Activated CD8-positive, alpha-beta memory T cell treated with anti-CD3 and anti-CD28 coated beads for 4 hours (primary cell): ENCODE measurements around the gene MACROD2.
"Not testable (repeated sequence)": the region's sequence is repeated elsewhere in the genome, so short reads cannot be mapped to it uniquely, and the experiment has no call there.

Experiments used
- DNase-seq, 2 donors: peaks; one replicate each; pipeline ENCODE4 v3.0.0-alpha.2; 2020; ENCODE audit warnings: low read depth in 2 of 2

The MACROD2 gene

GRCh38 chr20:14266246-14266645 lies 270.9 kb downstream of the MACROD2 start:
- DNase-seq: no peak

DNA sequence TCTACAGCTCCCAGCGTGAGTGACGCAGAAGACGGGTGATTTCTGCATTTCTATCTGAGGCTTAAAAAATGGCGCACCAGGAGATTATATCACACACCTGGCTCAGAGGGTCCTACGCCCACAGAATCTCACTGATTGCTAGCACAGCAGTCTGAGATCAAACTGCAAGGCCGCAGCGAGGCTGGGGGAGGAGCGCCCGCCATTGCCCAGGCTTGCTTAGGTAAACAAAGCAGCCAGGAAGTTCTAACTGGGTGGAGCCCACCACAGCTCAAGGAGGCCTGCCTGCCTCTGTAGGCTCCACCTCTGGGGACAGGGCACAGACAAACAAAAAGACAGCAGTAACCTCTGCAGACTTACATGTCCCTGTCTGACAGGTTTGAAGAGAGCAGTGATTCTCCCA lies 275.4 kb downstream of the MACROD2 start:
- not testable (repeated sequence) for DNase-seq

GRCh38 chr20:14282140-14282539 lies 286.8 kb downstream of the MACROD2 start:
- no peak for DNase-seq

- DNase-seq: no peak
Observed at GRCh38 chr20:14284443-14284842, 289.1 kb downstream of the MACROD2 start.

DNA sequence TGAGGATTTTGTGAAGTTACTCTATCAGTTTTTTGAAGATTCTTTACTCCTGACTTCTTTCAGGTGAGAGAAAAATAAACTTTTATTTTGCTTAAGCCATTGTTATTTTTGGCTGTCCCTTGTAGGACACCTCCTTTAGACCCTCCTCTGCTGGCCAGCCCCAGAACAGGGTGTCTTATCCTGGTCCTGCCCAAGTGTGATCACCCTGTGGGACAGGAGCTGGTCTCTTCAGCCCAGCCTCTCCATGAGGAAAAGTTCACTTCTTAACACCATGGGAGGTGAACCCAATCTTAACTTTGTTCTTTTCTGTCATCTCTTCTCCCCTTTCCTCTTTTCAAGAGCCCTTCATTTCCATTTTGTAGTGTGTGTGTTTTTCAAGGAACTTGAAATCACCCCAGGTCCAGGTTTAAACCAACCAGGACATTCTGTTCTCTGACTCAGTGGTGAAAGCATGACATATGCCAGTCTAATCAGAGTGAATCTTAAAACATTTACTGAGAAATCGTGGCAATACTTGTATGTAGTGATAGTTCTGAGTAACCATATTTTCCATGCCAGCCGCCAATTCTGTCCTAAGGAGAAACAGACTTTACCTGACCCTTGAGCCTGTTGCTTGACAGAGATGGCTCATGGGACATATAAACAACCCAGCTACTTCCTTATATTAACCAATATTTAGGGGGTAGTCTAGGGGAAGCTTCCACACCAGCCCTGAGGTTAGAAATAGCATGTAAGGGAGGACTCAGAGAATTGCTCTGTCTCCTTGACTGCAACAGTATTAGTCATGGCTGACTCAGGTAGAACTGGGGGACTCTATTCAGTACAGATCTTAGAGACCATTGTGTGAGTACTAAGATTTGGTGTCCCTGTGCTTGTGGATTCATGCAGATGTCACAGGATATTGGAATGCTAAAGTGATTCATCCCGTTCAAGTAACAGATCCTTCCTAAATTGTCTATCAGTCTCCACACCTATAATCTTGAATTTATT lies 293.3 kb downstream of the MACROD2 start:
- no peak for DNase-seq

DNA sequence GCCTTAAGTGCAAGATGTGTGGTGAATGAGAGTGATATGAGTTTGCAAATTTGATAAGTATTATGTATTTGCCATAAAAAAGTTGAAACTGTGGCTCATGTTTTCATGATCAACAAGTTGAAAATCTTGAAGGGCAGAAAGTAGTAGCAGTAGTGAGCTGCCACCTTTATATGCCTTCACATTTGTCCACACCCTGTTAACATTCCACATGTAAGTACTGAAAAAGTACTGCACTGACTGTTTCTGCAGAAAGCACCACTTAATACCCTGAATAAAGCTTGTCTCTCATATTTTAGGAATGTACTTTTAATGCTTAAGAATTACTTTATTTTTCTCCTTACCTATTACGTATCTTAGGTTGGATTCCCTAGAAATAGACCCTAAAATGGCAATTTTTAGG lies 296.2 kb downstream of the MACROD2 start:
- no peak for DNase-seq

- no peak for DNase-seq
Observed at GRCh38 chr20:14295238-14295637, 299.9 kb downstream of the MACROD2 start.

DNA sequence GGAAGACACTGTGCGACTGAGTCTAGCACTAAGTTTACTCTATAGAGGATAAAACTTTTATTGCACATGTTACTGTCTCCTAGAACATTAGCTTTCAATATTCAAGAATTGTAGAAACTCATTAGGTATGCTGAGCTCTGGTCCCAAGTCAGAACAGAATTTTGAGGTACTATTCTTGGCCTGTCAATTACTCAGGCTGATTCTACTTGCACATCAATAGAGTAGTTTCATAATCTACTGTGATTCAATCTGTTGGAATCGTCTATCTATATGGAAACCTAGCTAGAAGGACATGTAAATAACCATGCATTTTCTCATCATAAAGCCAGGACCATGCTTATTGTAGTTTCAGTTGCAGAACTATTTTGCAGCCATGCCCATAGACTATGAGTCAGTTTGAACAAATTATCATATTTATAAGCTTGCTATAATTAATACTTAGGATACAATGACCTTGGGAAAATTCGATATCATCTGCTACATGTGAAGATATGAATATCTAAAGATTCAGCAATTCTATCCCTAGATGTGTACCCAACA lies 300.5 kb downstream of the MACROD2 start:
- no peak for DNase-seq

DNA sequence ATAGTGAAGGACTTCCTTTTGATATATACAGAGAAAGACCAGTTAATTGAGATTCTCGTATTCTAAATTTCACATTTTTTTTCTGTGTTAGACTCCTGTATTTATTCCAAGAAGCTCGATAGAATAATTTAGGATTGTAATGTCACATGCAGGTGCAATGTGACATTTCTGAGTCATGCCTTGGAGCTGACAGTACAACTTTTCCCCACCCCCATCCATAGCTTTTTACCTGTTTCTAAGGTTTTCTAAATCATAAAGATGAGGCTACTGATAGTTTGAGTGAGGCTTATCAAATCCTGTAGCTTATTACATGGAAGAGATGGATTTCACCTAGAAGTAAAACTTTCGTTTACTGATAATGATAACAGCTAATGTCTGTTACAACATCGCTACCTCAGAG lies 304.5 kb downstream of the MACROD2 start:
- DNase-seq: no peak

- DNase-seq: no peak
Observed at GRCh38 chr20:14303106-14303505, 307.8 kb downstream of the MACROD2 start.

DNA sequence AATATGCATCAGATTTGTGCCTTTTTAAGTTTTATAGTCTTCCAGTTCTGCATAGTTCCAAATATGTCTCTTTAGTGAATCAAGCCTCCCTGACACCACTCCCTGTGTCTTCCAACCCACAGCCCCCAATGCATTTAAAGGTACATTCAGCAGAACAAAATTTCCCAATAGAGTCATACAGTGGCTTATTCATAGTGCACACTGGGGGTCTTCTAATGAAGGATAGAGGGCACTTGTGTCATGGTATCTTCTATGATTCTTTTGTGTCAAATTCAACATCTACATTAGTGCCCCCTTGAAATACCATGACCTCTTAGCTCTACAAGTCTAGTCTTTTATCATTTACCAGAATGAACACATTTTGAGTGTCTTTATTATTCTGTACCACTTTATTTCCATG lies 308.3 kb downstream of the MACROD2 start:
- DNase-seq: no peak

GRCh38 chr20:14304472-14304871 lies 309.2 kb downstream of the MACROD2 start:
- no peak for DNase-seq

DNA sequence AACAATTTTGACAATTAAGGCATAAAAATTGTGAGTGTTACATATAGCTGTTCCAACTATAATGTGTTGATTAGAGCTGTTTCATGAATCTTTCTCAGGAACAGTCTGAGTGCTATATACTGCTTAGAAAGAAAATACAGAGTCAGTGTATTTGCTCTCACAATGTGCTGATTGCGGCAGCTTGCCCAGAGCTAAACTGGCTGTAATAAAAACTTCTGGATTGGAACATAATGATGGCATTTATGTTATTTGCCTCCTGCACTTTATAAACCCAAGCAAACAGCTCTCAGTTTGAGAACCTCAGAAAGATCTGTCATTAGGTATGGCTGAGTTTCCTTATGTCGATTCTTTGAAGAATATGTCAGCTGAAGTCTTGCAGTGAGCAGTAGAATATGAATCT lies 312.6 kb downstream of the MACROD2 start:
- DNase-seq: no peak

GRCh38 chr20:14310977-14311627 lies 315.8 kb downstream of the MACROD2 start:
- no peak for DNase-seq

DNA sequence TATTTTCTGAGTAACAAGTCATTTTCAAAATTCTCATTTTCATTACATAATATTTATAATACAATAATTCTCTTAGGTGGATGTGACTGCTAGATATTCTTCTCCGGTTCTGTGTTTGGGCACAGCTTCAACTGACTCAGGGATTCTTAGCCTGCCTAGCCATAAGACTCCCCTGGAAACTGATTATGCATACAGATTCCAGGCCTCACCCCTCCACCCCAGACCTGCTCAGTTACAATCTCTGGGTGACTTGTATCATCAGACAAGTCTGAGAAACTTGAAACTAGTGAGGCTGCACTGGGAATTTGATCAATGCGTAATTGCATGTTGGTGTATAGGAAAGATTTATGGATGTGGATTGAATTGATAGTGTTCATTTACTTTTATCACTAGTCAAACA lies 316.7 kb downstream of the MACROD2 start:
- DNase-seq: no peak

- no peak for DNase-seq
Observed at GRCh38 chr20:14313341-14314020, 318.2 kb downstream of the MACROD2 start.

GRCh38 chr20:14319704-14320103 lies 324.4 kb downstream of the MACROD2 start:
- no peak for DNase-seq

GRCh38 chr20:14331646-14332045 lies 336.3 kb downstream of the MACROD2 start:
- DNase-seq: no peak

GRCh38 chr20:14332866-14333265 lies 337.6 kb downstream of the MACROD2 start:
- no peak for DNase-seq

- DNase-seq: no peak
Observed at GRCh38 chr20:14333721-14334120, 338.4 kb downstream of the MACROD2 start.

DNA sequence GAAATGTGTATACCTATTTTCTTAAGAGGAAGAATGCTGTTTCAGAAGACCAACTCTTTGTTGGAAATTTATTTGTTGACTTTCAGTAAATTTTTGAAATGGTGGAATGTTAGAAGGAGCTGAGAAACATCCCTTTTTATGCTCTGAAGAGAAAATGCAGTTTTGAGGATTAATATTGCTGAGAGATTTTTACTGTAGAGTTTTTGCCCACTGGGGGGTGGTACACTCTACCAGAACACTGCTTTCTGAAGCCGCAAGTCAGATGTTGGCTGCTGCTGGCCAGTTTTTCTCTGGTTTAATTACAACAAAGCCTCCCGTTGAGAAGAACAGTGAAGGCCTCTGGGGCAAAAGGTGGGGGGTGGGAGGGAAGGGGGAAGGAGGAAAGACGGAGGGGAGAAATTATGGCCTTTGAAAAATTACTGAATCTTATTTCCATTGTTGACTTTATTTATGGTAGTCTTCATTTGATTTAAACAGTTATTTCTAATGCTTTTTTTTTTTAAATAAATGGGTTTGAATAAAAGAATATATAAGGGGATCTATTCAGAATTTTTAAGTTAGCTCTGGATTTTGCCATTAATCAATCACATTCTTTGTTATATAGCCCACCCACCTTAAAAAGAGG lies 339.1 kb downstream of the MACROD2 start:
- no peak for DNase-seq

DNA sequence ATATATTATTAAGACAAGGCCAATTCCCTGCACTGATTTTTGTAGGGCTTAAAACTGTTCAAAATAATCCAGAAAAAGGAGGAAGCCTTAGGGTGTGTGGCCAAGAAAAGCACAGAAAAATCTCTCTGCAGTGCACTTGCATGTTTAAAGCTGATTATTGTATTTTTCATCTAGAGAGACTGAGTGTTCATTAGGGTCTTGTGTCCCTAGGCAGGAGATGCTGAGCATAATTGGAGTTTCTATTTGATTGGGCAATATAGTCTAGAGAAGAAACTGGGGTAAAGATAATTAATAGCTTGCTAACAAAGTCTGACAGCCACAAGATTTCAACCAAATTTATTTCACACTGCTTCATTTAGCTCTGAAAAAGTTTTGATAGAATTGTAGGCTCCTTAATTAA lies 339.7 kb downstream of the MACROD2 start:
- DNase-seq: no peak
